Activated CD4-positive, alpha-beta T cell treated with anti-CD3 and anti-CD28 coated beads for 24 hours (primary cell): ENCODE measurements around the gene MRPL55.

Experiments
- DNase-seq, 2 donors: peaks; one replicate each; pipeline ENCODE4 v3.0.0-alpha.2; 2020; ENCODE audit warnings: low read depth in 2 of 2

MRPL55 gene

DNA sequence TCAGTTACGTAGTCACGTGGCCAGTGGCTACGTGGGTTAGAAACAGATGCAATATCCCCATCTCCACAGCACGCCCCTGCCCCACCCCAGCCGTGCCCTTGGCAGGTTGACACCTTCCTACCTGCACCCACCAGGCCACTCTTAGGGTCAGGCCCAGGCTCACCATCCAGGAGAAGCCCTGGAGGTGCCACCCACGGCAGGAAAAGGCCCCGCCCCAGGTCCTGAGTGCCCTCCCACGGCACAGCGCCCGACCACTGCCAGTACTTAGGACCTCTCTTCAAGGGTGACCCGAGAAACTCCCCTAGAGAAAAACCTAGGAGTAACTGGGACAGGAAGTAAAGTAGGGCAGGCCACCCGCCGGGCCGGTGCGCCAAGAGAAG, 7.5 kb downstream of the MRPL55 start:
- no peak for DNase-seq

DNA sequence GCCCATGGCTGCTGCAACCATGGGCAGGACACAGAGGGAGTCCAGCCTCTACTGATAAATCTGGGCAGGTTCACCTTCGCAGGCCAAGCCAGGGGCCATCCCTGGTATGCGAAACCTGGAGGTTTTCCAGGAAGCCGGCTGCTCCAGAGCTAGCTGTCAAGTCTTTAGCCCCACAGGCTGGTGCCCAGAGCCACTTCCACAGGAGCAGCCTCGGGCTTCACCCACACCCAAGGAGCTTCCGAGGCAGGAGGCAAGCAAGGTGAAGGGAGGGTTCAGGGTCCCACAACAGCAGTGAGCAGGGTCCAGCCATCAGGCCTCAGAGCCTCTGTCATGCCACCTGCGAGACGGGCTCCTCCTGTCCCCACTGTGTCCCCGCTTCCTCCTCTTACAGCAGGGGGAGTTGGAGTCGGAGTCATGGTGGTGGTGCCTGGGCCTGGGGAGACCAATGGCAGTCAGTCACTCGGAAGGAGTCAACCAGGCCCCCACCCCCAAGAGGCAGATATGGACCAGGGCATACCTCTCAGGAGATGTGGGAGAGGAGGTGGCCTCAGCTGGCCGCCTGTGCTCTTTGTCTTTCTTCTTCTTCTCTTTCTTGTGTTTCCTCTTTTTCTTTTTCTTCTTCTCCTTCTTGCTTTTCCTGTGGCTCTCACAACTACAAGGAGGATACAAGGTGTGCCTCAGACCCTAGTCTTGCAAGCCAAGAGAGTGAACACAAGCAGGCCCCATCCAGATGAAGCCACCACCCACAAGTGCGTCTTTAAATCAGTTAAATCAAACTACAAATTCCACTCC, 8.1 kb downstream of the MRPL55 start:
- DNase-seq = no peak

DNA sequence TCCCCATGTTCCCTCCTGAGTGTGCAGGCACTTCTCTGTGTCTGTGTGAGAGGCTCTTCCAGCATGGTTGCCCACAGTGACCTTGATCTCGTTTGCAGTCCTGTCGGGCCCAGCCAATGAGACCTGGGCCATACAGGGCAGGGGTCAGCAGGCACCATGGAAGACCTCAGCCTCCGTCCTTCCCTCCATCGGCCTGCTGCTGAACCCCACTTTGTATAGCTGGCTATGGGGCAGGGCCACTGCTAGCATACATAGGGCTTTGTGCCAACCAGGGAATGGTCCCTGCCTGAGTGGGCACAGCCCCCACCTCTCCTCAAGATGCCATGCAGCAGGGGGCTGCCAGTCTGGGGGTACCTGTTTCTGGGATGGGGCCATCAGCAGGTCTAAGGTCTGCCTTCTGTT, 9.8 kb downstream of the MRPL55 start:
- DNase-seq = no peak

DNA sequence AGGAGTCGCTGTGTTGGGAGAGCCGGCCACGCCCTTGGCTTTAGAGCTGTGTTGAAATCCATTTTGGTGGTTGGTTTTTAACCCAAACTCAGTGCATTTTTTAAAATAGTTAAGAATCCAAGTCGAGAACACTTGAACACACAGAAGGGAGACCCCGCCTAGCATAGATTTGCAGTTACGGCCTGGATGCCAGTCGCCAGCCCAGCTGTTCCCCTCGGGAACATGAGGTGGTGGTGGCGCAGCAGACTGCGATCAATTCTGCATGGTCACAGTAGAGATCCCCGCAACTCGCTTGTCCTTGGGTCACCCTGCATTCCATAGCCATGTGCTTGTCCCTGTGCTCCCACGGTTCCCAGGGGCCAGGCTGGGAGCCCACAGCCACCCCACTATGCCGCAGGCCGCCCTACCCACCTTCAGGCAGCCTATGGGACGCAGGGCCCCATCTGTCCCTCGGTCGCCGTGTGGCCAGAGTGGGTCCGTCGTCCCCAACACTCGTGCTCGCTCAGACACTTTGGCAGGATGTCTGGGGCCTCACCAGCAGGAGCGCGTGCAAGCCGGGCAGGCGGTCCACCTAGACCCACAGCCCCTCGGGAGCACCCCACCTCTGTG, 10.7 kb downstream of the MRPL55 start:
- DNase-seq = no peak

DNA sequence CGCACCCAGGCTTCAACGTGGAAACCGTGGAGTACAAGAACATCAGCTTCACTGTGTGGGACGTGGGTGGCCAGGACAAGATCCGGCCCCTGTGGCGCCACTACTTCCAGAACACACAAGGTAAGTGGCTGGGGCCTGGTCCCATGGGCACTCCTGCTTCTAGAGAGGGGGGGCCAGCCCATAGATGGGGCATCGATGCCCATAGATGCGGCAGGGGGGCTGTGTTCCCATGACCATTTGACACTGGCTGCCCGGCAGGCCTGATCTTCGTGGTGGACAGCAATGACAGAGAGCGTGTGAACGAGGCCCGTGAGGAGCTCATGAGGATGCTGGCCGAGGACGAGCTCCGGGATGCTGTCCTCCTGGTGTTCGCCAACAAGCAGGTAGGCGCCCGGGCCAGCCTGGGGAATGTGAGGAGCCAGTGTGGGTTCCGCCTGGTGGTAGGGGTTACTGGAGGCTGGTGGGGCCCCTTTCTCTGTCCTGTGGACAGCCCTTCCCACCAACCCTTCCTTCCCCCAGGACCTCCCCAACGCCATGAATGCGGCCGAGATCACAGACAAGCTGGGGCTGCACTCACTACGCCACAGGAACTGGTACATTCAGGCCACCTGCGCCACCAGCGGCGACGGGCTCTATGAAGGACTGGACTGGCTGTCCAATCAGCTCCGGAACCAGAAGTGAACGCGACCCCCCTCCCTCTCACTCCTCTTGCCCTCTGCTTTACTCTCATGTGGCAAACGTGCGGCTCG, 11.6 kb downstream of the MRPL55 start:
- no peak for DNase-seq

DNA sequence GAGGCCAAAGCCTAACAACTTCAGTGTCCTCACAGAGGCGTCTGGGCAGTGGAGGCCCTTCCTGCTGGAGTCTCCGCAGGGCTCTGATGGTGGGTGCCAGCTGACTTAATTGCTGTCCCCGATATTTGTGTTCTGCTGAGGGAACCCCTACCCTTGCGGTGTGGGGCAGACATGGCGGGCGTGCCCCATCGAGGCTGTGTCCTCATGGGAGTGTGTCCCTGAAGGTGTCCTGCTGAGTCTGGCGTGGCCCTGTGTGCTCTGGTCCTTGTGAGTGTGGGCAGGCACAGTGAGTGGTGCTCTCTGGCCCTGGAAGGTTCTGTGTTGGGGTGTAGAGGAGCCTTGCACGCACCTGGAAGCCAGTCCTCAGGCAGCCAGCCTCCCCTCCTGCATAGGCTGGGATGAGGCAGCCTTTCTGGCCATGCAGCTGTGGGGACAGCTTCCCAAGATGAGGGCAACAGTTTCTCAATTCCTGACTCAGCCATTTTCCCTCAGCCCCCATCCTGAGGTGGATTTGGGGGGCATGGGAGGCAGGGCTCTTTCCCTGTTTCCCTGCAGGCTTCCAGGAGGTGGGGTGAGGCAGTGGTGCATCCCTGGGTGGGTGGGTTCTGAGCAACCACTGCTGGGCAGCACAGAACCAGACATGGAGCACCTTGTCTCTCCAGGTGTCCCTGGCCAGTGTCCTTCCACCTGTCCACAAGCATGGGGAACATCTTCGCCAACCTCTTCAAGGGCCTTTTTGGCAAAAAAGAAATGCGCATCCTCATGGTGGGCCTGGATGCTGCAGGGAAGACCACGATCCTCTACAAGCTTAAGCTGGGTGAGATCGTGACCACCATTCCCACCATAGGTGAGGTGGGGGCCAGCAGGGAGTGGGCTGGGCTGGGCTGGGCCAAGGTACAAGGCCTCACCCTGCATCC, 12.4 kb downstream of the MRPL55 start:
- no peak for DNase-seq

DNA sequence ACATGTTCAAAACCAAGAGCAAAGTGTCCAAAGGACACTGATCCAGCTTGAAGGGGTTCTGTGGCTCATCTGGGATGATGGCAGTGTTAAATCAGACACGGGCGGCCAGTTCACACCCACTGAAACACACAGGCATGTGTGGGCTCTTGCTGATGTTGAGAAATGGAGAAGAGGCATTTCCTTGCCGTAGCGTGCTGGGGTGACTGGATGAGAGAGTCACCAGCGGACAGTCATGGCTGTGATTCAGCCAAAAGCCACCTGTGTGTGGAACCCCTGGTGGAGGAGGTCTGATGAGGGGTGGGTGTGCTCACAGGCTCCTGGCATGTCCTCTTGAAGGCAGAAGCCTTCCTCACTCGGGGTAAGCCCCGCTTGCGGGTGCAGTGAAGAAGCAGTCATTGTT, 13.2 kb downstream of the MRPL55 start:
- no peak for DNase-seq

DNA sequence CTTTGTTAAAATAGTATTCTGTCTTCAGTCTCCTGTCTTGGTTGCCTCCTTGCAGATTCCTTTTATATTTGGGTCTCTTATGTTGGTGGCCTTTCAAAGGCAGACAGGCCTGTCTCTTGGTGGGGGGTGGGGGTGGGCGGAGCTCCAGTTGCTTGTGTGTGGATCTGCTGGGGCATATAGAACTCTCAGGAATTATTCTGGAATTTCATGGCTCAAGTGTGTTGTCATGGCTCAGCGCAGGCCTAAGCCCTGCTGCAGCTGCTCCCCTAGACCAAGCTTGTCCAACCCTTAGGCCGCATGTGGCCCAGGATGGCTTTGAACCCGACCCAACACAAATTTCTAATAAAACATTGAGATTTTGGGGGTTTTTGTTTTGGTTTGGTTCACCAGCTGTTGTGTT, 13.9 kb downstream of the MRPL55 start:
- DNase-seq = no peak

DNA sequence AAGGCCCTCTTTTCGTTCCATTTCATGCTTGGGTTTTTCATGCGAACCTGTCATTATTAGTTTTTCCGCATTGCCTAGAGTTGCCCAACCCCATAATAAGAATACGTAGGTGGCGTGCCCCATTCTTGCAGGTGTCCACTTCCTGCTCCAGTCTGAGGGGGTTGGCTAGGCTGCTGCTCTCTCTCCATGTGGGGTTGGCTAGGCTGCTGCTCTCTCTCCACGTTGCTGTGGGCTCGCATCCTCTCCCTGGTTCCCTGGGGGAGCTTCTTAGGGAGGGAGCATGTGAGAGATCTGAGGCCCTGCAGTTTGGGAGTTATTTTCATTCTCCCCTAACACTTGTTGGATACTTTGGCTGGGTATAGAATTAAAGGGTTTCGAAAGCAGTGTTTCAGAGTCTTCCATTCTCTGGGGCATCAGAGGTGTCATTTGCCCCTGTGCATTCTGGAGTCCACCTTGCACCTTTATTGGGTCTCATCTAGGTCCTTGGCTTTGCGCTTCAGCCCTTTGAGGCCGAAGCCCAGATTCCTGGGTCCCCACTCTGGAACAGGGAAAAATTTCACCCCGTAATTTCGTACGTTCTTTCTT, 14.6 kb downstream of the MRPL55 start:
- no peak for DNase-seq

DNA sequence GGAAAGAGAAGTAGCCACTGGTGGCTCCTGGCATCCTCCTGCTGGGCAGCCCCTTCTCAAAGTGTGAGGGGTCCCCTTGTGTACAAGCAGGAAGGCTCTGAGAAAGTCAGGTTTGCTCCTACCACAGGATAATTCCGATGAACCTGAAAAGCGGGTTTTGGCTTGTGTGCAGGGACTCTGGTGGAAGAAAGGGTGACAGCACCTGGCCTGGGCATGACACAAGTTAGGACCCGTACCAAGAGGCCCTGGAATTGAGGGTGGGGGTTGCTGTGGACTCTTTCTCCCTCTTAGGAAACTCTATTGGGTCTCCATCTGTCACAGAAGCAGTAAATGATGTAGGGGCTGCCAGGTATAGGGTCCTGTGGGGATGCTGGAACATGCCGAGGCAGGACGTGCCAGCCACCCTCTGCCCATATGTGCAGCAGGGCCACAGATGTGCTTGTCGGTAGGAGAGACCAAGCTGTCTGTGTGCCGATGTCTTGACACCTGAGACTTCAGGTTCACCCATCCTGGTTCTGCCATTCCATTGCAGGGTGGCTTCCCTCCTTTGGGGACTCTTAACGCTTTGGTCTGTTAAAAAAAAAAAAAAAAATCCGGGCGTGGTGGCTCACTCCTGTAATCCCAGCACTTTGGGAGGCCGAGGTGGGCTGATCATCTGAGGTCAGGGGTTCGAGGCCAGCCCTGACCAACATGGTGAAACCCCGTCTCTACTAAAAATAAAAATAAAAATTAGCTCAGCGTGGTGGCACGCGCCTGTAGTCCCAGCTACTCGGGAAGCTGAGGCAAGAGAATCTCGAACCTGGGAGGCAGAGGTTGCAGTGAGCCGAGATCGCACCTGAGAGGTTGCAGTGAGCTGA, 15.8 kb downstream of the MRPL55 start:
- DNase-seq = no peak

DNA sequence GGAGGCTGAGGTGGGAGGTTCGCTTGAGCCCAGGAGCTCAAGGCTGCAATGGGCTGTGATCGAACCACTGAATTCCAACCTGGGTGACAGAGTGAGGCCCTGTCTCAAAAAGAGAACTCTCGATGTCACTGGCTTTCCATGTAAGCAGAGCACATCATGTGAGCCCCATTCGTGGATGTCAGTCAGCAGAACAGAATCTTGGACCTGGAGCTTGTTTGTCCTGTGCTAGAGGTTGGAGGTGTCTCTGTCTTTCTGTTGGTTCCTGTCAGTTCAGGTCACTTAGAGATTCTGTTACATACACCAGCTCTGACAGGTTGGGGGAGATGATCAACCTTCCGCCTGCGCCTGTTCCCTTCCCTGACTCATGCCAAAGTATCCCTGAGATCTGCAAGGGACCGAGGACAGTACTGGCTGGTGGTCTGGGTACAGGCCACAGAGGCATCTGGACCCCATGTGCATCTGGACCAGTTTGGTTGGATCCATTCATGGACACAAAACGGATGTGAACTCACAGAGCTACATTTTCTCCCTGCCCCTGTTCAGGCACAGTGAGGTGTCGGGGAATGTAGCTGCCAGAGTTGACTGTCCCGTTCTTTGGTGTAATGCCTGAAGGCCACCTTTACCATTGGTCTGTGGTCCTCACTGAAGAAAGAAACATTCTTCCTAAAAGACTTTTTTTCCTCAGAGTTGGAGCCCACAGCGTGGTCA, 16.6 kb downstream of the MRPL55 start:
- no peak for DNase-seq

DNA sequence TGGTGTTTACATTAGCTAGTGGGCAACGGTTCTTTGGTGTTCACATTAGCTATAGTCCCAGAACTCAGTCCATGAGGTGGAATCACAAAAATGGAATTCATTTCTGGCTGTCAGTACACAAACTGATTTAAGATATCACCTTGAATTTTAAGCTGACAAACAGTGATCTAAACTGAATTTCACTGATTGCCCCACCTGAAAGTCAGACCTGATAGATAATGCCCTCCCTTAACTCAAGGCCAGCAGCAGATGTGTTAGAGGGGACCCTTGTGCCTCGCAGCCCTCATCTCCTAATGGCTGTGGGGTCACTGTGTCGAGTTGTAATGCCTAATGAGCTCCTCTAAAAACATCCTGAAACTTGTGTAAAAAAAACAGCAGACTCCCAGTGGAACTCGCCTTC, 18.0 kb downstream of the MRPL55 start:
- no peak for DNase-seq

DNA sequence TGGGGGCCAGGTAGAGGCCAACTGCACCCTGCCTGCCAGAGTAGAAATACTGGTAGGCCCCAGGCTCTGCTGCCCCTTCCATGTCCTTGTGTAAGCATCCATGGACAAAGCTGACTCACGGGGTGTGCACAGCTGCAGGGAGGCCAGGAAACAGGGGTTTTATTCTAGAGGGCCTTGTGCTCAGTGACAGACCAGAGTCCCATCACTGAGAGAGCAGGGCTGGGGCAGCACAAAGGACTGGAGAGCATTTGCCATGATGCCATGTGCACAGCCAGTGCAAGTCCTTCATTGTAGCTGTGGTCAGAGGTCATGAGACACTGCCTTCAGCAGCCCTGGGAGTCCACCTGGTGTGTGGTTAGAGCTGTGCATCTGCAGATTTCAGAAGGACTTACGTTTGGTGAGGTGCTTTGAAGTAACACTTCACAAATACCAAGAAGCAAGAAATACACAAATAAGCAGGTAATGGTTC, 18.5 kb downstream of the MRPL55 start:
- DNase-seq = no peak

DNA sequence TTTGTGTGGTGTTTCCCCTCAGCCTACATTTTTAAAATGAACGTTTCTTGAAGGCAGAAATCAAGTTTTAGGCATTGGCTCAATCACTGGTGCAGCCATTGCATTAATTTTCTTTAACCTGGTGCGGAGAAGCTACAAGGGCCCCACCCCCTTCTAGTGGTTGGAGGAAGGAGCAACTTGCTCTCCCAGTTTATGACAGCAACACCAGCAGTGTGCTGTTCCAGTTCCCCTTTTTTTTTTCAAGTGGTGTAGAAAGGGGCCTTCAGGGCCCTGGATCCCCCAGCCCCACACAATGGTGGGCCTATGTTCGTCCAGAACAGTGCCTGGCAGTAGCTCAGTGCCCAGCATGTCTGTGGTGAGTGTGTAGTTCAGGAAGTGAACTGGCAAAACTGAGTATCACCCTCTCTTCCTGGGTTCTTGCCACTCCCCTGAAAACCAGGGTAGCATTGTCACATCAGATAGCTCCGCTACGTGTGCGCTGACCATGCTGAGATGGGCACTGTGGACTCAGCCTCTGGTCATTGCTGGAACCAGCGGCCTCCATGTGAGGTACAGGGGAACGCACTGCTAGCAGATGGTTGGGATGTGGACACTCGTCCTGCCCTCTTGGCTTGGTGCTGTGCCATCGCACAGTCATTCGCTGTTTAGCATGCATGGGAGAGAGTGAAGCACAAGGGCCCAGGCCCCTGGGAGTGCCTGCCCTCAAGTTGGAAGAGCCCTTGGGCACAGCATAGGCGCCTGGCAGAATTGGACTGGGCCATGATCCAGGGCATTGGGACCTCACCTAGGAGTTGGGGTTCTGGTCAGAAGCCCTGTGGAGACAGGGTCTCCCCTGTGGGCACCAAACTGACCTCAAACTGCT, 19.3 kb downstream of the MRPL55 start:
- no peak for DNase-seq

DNA sequence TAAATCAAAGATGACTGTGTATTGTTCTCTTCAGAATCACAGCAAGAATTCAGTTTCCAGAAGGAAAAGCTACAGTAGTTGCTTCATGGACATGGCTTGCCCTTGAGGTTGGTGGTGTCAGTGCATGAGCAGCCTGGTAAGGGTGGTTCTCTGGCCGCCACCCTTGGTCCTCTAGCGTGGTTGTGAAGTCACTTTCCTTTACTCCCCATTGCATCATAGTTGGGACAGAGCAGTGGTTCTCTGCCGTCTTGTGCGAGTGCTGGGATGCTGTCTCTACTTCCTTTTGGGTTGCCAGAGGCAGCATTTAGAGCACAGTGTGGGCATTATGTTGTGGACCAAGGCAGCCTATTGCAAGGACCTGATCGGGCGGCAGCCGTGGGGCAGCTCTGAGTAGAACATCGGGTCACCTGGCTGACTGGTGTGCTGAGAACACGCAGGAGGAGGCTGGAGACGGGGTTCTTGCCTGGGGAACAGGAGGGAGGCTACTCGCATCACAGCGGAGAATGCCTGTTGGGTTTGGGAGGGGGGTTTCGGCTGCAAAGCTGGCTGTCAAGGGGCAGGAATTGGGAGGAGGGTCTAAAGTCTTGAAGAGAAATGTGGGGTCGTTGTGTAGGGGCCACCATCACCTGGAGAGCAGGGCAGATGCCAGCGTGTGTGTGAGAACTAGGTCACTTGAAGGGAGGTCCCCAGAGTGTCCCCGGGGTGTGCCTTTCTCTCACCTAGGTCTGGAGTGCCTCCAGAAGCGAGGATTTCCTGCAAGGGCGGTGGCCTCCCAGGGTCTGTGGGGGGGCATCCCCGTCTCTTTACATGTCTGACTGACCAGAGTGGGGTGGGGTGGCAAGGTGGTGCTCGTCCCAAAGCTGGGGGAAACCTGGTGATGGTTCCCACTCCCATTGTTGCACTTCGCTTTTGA, 20.3 kb downstream of the MRPL55 start:
- DNase-seq = no peak

DNA sequence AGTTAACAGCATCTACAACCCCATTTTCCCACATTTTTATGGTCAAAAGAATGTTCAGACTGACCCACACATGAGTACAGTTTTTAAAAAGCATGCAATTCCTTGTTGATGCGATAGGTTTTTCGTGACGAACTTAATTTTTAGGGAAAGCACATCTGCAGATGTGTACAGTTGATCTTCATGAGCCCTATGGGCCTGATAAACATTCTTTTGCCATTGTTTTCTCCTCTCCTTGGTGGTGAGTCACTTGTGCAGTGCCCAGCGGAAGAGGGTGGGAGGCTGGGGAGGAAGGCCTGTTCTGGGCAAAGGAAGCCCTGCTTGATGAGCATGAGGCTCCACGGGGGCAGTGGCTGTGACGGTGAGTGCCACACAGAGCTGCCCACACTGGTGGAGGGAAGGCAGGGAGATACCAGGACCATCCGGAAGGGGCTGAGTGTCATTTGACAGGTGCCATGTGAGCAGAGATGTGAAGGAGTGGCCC, 21.3 kb downstream of the MRPL55 start:
- no peak for DNase-seq

DNA sequence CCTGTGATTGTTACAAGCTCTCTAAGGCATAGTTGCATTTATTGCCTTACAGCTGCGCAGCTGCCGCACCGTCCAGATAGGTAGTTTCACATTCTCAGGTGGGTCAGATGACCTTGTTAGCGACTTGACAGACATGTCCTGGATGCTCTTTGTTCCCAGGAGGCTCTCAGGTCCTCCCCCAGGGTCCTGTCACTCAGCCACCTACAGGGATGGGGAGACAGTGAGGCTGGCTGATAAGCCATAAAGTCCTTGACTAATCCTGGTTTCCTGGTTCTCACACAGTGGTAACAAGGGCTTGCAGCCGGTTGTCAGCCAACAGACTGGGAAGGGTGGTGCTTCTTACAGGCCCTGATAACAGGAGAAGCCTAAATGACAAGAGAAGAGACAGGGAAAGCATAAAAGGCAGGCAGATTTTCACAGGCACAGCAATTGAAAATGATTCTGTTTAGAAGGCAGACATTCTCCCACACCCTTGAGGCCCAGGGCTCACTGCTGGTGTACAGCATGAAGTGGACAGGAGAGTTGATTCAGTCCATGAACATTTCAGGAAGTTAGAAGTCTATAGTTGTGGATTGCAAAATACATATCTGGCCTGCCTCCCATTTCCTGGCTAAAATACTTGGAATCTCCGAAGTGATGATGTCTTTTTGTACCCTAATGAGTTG, 23.7 kb downstream of the MRPL55 start:
- no peak for DNase-seq
